ENCODE measurements around the gene HLF. TPM values are rescaled to one million over a fixed set of nuclear protein-coding genes. Genes with fewer than 3 reads are reported as not detected.

HLF gene
- total RNA-seq, 1 experiment from 2014 or later: not detected

GRCh38 chr17:55289106-55289446 is 24.3 kb downstream of the HLF start:
- TF ChIP-seq, protein P1, sequence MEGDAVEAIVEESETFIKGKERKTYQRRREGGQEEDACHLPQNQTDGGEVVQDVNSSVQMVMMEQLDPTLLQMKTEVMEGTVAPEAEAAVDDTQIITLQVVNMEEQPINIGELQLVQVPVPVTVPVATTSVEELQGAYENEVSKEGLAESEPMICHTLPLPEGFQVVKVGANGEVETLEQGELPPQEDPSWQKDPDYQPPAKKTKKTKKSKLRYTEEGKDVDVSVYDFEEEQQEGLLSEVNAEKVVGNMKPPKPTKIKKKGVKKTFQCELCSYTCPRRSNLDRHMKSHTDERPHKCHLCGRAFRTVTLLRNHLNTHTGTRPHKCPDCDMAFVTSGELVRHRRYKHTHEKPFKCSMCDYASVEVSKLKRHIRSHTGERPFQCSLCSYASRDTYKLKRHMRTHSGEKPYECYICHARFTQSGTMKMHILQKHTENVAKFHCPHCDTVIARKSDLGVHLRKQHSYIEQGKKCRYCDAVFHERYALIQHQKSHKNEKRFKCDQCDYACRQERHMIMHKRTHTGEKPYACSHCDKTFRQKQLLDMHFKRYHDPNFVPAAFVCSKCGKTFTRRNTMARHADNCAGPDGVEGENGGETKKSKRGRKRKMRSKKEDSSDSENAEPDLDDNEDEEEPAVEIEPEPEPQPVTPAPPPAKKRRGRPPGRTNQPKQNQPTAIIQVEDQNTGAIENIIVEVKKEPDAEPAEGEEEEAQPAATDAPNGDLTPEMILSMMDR (conservative IDR thresholded peaks at IDR 0.05): no peak
- no peak for TF ChIP-seq EZH2 (IDR thresholded peaks at IDR 0.05; ENCODE audit: low read depth)
- DNase-seq: no peak
- ChIA-PET POLR2A (ENCODE audit: unreplicated experiment) (no interaction called here), CTCF (no interaction called here)
- Histone ChIP-seq H3K27ac (no peak overlapping the region), H3K27me3 (ENCODE audit: insufficient read depth, low read depth) (no peaks in the 10 kb centered on the region), H3K36me3 (ENCODE audit: low read depth) (no peaks in the 10 kb centered on the region), H3K9me2 (ENCODE audit: insufficient read depth) (no peaks in the 10 kb centered on the region), H2AFZ (no peak overlapping the region), H4K20me1 (ENCODE audit: insufficient read depth) (no peaks in the 10 kb centered on the region), H3K9me3 (ENCODE audit: insufficient read depth, low read depth) (0 out of 2 replicates have a peak, but pooled peaks cover 4% of the 10 kb centered on the region), H3F3A (ENCODE audit: insufficient read depth, low read depth) (peaks cover 15% of the 10 kb centered on the region; the same call in 1 of the 2 replicates), H3K4me1 (replicated peaks; ENCODE audit: insufficient read depth) (peaks cover 21% of the 10 kb centered on the region), H3K4me3 (no peak overlapping the region), H3K4me2 (no peak overlapping the region), H3K79me2 (ENCODE audit: low read depth) (no peaks in the 10 kb centered on the region)
- intact Hi-C loops (cut with micrococcal nuclease; ENCODE audit: unreplicated experiment): no loop called here
- no TSS peak for BruUV-seq (replicated peaks)

DNA sequence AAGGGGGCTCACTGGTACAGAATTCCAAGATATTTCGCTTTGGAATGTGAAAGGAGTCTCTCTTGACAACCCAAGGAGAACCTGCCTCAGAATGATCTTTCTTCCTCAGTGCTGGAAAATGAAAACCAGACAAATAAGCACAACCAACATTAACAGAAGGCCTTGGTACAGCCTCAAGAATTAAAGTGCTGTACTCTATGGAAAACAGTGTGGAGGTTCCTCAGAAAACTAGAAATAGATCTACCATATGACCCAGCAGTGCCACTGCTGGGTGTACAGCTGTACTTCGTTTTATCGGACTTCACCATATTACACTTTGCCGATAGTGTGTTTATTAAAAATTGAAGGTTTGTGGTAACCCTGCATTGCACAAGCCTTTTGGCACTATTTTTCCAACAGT is 25.2 kb downstream of the HLF start:
- Histone ChIP-seq H3K27ac (no peak overlapping the region), H3K36me3 (ENCODE audit: low read depth) (no peaks in the 10 kb centered on the region), H3K4me1 (replicated peaks; ENCODE audit: insufficient read depth) (peaks cover 21% of the 10 kb centered on the region), H3F3A (ENCODE audit: insufficient read depth, low read depth) (peaks cover 15% of the 10 kb centered on the region; the same call in 1 of the 2 replicates), H3K9me3 (ENCODE audit: insufficient read depth, low read depth) (0 out of 2 replicates have a peak, but pooled peaks cover 4% of the 10 kb centered on the region), H2AFZ (no peak overlapping the region), H3K9me2 (ENCODE audit: insufficient read depth) (no peaks in the 10 kb centered on the region), H3K4me2 (no peak overlapping the region), H3K4me3 (no peak overlapping the region), H3K79me2 (ENCODE audit: low read depth) (no peaks in the 10 kb centered on the region), H4K20me1 (ENCODE audit: insufficient read depth) (no peaks in the 10 kb centered on the region), H3K27me3 (ENCODE audit: insufficient read depth, low read depth) (no peaks in the 10 kb centered on the region)
- BruUV-seq (replicated peaks): no TSS peak
- CTCF ChIA-PET: no interaction called here
- intact Hi-C loops (cut with micrococcal nuclease; ENCODE audit: unreplicated experiment): no loop called here
- TF ChIP-seq EZH2 (IDR thresholded peaks at IDR 0.05; ENCODE audit: low read depth): no peak
- TF ChIP-seq, protein P1 (conservative IDR thresholded peaks at IDR 0.05): no peak
- POLR2A ChIA-PET (ENCODE audit: unreplicated experiment): no interaction called here
- no peak for DNase-seq

DNA sequence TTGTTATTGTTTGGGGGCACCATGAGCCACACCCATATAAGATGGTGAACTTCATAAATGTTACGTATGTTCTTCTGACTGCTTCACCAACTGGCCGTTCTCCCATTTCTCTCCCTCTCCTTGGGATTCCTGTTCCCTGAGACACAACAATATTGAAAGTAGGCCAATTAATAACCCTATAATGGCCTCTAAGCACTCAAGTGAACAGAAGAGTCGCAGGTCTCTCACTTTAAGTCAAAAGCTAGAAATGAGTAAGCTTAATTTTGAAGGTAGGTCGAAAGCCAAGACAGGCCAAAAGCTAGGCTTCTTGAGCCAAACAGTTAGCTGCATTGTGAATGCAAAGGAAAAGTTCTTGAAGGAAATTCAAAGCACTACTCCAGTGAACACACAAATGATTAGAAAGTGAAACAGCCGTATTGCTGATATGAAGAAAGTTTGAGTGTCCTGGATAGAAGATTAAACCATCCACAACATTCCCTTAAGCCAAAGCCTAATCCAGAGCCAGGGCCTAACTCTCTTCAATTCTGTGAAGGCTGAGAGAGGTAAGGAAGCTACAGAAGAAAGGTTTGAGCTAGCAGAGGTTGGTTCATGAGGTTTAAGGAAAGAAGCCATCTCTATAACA is 25.8 kb downstream of the HLF start:
- POLR2A ChIA-PET (ENCODE audit: unreplicated experiment): no interaction called here

More for the DNA sequence above, 25.8 kb downstream of the HLF start:
- Histone ChIP-seq H3K4me3 (no peak overlapping the region), H3K4me2 (no peak overlapping the region), H4K20me1 (ENCODE audit: insufficient read depth) (no peaks in the 10 kb centered on the region), H2AFZ (no peak overlapping the region), H3K27me3 (ENCODE audit: insufficient read depth, low read depth) (no peaks in the 10 kb centered on the region), H3K27ac (no peak overlapping the region), H3K9me2 (ENCODE audit: insufficient read depth) (no peaks in the 10 kb centered on the region), H3K9me3 (ENCODE audit: insufficient read depth, low read depth) (0 out of 2 replicates have a peak, but pooled peaks cover 4% of the 10 kb centered on the region), H3F3A (ENCODE audit: insufficient read depth, low read depth) (peaks cover 15% of the 10 kb centered on the region; the same call in 1 of the 2 replicates), H3K36me3 (ENCODE audit: low read depth) (no peaks in the 10 kb centered on the region), H3K79me2 (ENCODE audit: low read depth) (no peaks in the 10 kb centered on the region), H3K4me1 (replicated peaks; ENCODE audit: insufficient read depth) (peaks cover 21% of the 10 kb centered on the region)
- no peak for DNase-seq
- CTCF ChIA-PET: no interaction called here
- no TSS peak for BruUV-seq (replicated peaks)
- intact Hi-C loops (cut with micrococcal nuclease; ENCODE audit: unreplicated experiment): no loop called here
- TF ChIP-seq EZH2 (IDR thresholded peaks at IDR 0.05; ENCODE audit: low read depth): no peak
- TF ChIP-seq, protein P1 (conservative IDR thresholded peaks at IDR 0.05): no peak

Data from PC-9 (cell line).